ENCODE results near the gene UGT8. TPM values are rescaled to one million over a fixed set of nuclear protein-coding genes. Genes with fewer than 3 reads are reported as not detected.
"Not testable (repeated sequence)": the region's sequence is repeated elsewhere in the genome, so short reads cannot be mapped to it uniquely, and the experiment has no call there.

Gene UGT8
- total RNA-seq, 3 donors from 2014 or later: 21.7 to 66.8 (median 51.7) TPM

DNA sequence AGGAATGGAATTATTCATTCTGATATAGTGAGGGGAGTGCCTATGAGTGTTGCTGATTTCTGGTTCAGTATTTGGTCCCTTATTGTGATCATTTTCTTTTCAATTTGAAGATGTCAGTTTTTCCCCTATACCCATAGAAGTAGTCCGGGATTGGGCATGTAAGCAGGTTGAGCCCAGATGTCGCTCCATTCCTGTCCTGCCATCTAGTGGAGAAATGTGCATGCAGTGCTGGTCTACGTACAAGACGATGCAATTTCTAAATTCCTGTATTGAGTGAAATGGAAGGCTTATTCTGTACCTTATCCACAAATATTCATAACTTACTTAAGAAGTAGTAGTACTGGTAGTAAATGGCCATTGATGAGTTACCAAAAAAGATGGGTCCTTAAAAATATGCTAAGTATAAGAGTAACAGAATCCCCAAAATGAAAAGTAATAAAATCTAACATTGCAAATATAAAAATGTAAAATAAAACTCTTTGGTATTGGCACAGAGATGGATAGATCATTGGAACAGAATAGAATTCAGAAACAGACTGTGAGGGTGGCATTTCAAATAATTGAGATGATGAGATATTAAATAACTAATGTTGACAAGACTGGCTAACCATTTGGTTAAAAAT, 60.9 kb downstream of the UGT8 start:
- DNase-seq (peak in 2 of 3 donors; percentile 54 to 87), ATAC-seq (peak; percentile 94)
- TF ChIP-seq, protein P1, sequence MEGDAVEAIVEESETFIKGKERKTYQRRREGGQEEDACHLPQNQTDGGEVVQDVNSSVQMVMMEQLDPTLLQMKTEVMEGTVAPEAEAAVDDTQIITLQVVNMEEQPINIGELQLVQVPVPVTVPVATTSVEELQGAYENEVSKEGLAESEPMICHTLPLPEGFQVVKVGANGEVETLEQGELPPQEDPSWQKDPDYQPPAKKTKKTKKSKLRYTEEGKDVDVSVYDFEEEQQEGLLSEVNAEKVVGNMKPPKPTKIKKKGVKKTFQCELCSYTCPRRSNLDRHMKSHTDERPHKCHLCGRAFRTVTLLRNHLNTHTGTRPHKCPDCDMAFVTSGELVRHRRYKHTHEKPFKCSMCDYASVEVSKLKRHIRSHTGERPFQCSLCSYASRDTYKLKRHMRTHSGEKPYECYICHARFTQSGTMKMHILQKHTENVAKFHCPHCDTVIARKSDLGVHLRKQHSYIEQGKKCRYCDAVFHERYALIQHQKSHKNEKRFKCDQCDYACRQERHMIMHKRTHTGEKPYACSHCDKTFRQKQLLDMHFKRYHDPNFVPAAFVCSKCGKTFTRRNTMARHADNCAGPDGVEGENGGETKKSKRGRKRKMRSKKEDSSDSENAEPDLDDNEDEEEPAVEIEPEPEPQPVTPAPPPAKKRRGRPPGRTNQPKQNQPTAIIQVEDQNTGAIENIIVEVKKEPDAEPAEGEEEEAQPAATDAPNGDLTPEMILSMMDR (IDR thresholded peaks at IDR 0.05): peak; percentile 66
- peaks cover 7% of the 10 kb centered on the region for H3K4me1 ChIP-seq (ENCODE audit: low read depth)
- no peaks in the 10 kb centered on the region for H3K9me3 ChIP-seq
- no peak overlapping the region for H3K4me3 ChIP-seq
- intact Hi-C loops (cut with DNase I, micrococcal nuclease): loop anchor here (5.0 to 10.0 kb wide), 2 partner anchors 262 to 275 kb away; no protein-coding TSS in a partner anchor
- no peaks in the 10 kb centered on the region for H3K36me3 ChIP-seq (ENCODE audit: low read depth)

DNA sequence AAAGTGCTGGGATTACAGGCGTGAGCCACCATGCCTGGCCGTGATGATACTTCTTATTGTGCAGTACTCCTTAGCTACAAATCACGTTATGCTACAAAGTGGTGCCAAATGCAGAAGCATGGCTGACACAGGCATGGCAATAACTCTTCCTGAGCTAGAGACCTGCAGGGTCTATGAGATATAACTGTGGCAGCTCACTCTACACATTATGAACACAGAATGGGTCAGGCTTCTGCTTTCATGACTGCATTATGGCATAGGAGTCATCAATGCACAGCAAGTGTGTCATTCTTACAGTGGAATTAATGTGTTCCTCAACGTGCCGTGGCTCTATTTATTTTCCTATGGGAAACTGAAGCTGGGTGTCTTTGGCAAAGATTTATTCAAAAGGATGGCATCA, 64.5 kb downstream of the UGT8 start:
- DNase-seq (no peak), ATAC-seq (no peak)
- Histone ChIP-seq H3K4me3 (no peak overlapping the region), H3K4me1 (ENCODE audit: low read depth) (peaks cover 7% of the 10 kb centered on the region), H3K9me3 (no peaks in the 10 kb centered on the region), H3K36me3 (ENCODE audit: low read depth) (no peaks in the 10 kb centered on the region)
- intact Hi-C loops (cut with DNase I, micrococcal nuclease): loop anchor here in 1 of 2 donors (10.0 kb wide), 1 partner anchor 278 kb away; no protein-coding TSS in a partner anchor
- TF ChIP-seq, protein P1 (IDR thresholded peaks at IDR 0.05): no peak

DNA sequence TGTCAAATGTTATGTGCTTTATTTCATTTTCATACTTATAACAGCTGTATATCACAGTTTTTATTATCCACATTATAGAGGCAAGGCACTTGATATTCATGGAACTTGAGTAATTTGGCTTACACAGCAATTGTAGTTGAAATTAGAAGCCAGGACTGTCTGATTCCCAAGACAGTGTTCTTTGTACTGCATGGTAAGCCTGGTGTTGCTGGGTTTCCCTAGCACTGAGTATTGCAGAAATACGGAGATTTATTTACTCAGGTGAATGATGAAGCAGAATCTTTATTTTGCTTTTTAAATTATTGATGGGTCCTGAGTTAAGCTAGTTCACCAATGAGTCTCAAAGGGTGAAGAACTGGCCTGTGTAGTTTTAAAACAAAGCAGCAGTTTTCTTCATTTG, 70.0 kb downstream of the UGT8 start:
- Histone ChIP-seq H3K36me3 (ENCODE audit: low read depth) (no peaks in the 10 kb centered on the region), H3K4me3 (no peak overlapping the region), H3K4me1 (ENCODE audit: low read depth) (no peaks in the 10 kb centered on the region), H3K9me3 (no peaks in the 10 kb centered on the region)
- intact Hi-C loops (cut with DNase I, micrococcal nuclease): loop anchor here in 1 of 2 donors (10.0 kb wide), 1 partner anchor 284 kb away; no protein-coding TSS in a partner anchor
- ATAC-seq (no peak), DNase-seq (no peak)
- TF ChIP-seq, protein P1 (IDR thresholded peaks at IDR 0.05): no peak

DNA sequence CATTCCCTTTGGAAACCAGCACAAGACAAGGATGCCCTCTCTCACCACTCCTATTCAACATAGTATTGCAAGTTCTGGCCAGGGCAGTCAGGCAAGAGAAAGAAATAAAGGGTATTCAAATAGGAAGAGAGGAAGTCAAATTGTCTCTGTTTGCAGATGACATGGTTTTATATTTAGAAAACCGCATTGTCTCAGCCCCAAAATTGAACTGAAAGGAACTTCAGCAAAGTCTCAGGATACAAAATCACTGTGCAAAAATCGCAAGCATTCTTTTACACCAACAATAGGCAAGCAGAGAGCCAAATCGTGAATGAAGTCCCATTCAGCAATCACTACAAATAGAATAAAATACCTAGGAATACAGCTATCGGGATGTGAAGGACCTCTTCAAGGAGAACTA, 72.1 kb downstream of the UGT8 start:
- H3K4me1 ChIP-seq (ENCODE audit: low read depth); DNase-seq; H3K36me3 ChIP-seq (ENCODE audit: low read depth); ATAC-seq; H3K4me3 ChIP-seq; intact Hi-C loops (cut with DNase I, micrococcal nuclease); H3K9me3 ChIP-seq: not testable (repeated sequence)

DNA sequence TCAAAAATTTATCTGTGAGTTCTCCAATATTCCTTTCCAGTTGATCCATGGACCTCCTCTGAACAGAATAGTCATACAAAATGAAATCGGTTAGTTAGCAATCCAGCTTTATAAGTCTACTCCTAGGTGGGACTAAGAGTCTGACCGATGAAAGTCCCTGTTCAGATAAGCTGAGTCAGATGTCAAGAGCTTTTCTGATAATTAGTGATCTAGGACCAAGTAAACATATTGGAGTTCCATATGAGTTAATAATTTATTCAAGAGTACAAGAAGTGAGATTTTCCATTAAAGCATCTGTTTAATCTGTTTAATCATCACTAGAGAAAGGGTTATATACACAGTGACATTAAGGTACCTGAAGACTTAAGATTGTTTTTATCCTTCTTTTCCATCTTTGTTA, 74.7 kb downstream of the UGT8 start:
- H3K4me1 ChIP-seq (ENCODE audit: low read depth): no peaks in the 10 kb centered on the region
- H3K4me3 ChIP-seq: no peak overlapping the region
- TF ChIP-seq, protein P1 (IDR thresholded peaks at IDR 0.05): no peak
- intact Hi-C loops (cut with DNase I, micrococcal nuclease): no loop called here
- no peak for ATAC-seq
- H3K36me3 ChIP-seq (ENCODE audit: low read depth): no peaks in the 10 kb centered on the region
- no peak for DNase-seq
- H3K9me3 ChIP-seq: no peaks in the 10 kb centered on the region

DNA sequence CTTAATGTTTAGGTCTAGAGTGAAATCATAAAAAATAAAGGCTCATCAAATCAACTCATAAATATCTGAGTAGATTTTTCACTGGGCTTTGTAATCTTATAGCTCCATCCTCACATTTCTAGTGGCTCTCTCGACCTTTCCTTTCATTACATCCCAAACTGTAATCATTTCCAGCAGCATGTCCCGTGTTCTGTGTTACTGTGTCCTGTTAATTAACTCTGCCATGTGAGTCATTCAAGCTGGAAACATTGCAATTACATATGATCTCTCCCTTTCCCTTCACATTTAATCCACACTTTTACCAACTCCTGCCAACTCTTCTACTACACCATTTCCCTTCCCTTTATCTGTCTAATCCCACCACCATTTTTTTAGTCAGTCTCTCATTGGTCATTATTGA, 75.5 kb downstream of the UGT8 start:
- intact Hi-C loops (cut with DNase I, micrococcal nuclease): no loop called here
- DNase-seq: no peak
- H3K4me3 ChIP-seq: no peak overlapping the region

More for the DNA sequence above, 75.5 kb downstream of the UGT8 start:
- no peak for ATAC-seq
- Histone ChIP-seq H3K9me3 (no peaks in the 10 kb centered on the region), H3K4me1 (ENCODE audit: low read depth) (no peaks in the 10 kb centered on the region), H3K36me3 (ENCODE audit: low read depth) (no peaks in the 10 kb centered on the region)
- TF ChIP-seq, protein P1 (IDR thresholded peaks at IDR 0.05): no peak

All from mucosa of descending colon (tissue), 3 donors.